Pancreas (tissue), 10 donors: ENCODE measurements around the gene EPHB3. TPM values are rescaled to one million over a fixed set of nuclear protein-coding genes. Genes with fewer than 3 reads are reported as not detected.
A peak's percentile ranks its signal among the peaks of the same experiment; 100 is the strongest.

Experiments
- ATAC-seq, 4 donors: fragments of 200-7000 bp; cut with Tn5 transposase; one replicate each; pipeline versions ENCODE4 v1.8.0 to v1.9.1; 2020; ENCODE audit warnings: mild to moderate bottlenecking in 4 of 4, moderate library complexity in 4 of 4
- DNase-seq, 6 donors: peaks; one replicate each; pipeline ENCODE4 v3.0.0-alpha.2; 2020
- FAIRE-seq: peaks from 2 replicates; lab custom pipeline; 2012; peaks lifted over from hg19 to GRCh38; lab: Jason Lieb, UNC
- H3K27ac ChIP-seq, 4 donors: fragments of 200-600 bp; sonication (generic); 1 replicate in 3 of 4; 2 replicates in 1 of 4; pipeline versions ENCODE4 v1.5.0 to v1.8.0; 2020
- H3K27me3 ChIP-seq, 4 donors: fragments of 200-600 bp; one replicate each; pipeline ENCODE4 v1.8.0; 2021
- H3K36me3 ChIP-seq, 3 donors: fragments of 200-600 bp; sonication (generic) in 1 of 3; one replicate each; pipeline versions ENCODE4 v1.5.0 to v1.8.0; 2020 to 2021
- H3K4me1 ChIP-seq, 3 donors: fragments of 200-600 bp; one replicate each; pipeline ENCODE4 v1.8.0; 2021
- H3K4me3 ChIP-seq, 4 donors: fragments of 200-600 bp; sonication (generic) in 2 of 4; one replicate each; pipeline versions ENCODE4 v1.5.0 to v1.8.0; 2020 to 2021
- H3K9me3 ChIP-seq, 4 donors: fragments of 200-600 bp; one replicate each; pipeline ENCODE4 v1.8.0; 2021
- WGBS, 2 donors: extraction: QIAGEN DNeasy Blood & Tissue Kit; methylation state at CpG; one replicate each; pipeline ENCODE4 v1.1.7; 2013; 5-methylcytosine and 5-hydroxymethylcytosine counted together
- intact Hi-C, 3 donors: fragments of 100-400 bp; cut with DNase I; formaldehyde crosslinking; loops; one replicate each; pipeline versions ENCODE4 v1.11.1 to v1.14.2; 2022
- polyA plus RNA-seq, 2 donors: library from polyadenylated mRNA; stranded (reverse); fragments of 200-250 nt; gene quantifications; one replicate each; pipeline ENCODE4 v1.2.3, GENCODE V29; 2013
- total RNA-seq, 6 donors: library from RNA; stranded (reverse); fragmentation: NEBNext Ultra II Directional in 4 of 6; extraction: Animal tissue kit (Norgen Biotek cat#: 25700) in 4 of 6; gene quantifications; one replicate each; pipeline versions ENCODE4 v1.2.1 to v1.2.4, GENCODE V29; 2021 to 2023
- TF ChIP-seq, protein P1 (sequence below), 4 donors: fragments of 200-600 bp; sonication (generic) in 3 of 4; IDR thresholded peaks; one replicate each; pipeline versions ENCODE4 v1.5.0 to v1.8.0; 2021; ENCODE audit warnings: antibody characterized with exemption in 4 of 4
- donor health status: healthy with polysubstance abuse.
- donor health status: DM: no; HTN: no; CAD: no; lungs with moderate emphysema.
- donor health status: DM: no; HTN: no; CAD: no.
- donor health status: control.
- donor health status: control.
- donor health status: Bipolar disorder and iron deficiency.
- donor health status: DM: yes; HTN: yes; CAD: no.
- donor health status: DM: no; HTN: no; CAD: no.
- donor health status: DM: no; HTN: no; CAD: no.
- donor health status: DM: yes; HTN: yes; CAD: no.

Gene EPHB3
- total and polyA plus RNA-seq, 8 donors = 5.8 to 17.3 (median 12.5) TPM

DNA sequence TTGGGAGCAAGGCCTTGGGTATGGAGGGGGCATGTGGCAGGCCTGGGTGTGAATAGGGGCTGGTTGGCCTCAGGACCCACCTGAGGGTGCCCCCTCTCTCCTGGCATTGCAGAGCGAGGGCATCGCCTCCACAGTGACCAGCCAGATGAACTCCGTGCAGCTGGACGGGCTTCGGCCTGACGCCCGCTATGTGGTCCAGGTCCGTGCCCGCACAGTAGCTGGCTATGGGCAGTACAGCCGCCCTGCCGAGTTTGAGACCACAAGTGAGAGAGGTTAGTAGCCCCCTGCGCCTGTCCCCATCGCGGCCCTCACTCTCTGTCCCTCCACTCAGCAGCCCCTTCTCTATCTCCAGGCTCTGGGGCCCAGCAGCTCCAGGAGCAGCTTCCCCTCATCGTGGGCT lies 16.0 kb downstream of the EPHB3 start:
- TF ChIP-seq, protein P1, sequence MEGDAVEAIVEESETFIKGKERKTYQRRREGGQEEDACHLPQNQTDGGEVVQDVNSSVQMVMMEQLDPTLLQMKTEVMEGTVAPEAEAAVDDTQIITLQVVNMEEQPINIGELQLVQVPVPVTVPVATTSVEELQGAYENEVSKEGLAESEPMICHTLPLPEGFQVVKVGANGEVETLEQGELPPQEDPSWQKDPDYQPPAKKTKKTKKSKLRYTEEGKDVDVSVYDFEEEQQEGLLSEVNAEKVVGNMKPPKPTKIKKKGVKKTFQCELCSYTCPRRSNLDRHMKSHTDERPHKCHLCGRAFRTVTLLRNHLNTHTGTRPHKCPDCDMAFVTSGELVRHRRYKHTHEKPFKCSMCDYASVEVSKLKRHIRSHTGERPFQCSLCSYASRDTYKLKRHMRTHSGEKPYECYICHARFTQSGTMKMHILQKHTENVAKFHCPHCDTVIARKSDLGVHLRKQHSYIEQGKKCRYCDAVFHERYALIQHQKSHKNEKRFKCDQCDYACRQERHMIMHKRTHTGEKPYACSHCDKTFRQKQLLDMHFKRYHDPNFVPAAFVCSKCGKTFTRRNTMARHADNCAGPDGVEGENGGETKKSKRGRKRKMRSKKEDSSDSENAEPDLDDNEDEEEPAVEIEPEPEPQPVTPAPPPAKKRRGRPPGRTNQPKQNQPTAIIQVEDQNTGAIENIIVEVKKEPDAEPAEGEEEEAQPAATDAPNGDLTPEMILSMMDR (IDR thresholded peaks at IDR 0.05) = no peak
- no peaks in the 10 kb centered on the region for H3K27me3 ChIP-seq
- intact Hi-C loops = no loop called here
- no peaks in the 10 kb centered on the region for H3K9me3 ChIP-seq
- H3K27ac ChIP-seq = no peak overlapping the region
- 92 to 95% methylated on average over 15 of the region's 15 CpGs for WGBS, 2 donors
- H3K36me3 ChIP-seq = peaks cover 0 to 74% (median 9%) of the 10 kb centered on the region in 3 donors
- no peak for ATAC-seq
- H3K4me3 ChIP-seq = no peak overlapping the region
- H3K4me1 ChIP-seq = no peaks in the 10 kb centered on the region
- peak in 2 of 6 donors; percentile 17 to 70 for DNase-seq
- FAIRE-seq = no peak

DNA sequence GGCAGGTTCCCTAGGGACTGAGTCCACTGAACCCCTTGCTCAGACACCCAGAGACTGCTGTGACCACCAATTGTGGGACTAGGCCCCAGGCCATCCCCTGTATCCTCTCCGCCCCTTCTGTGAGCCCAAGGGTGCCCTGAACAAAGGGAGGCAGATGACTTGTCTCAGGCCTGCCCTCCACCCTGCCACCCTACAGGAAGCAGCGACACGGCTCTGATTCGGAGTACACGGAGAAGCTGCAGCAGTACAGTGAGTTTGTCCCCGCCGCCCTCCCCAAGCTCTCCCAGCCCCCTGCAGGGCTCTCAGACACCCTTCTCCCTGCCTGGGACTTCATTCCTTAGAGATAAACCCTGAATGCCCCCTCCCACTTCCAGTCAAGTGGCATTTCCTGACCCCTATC lies 16.6 kb downstream of the EPHB3 start:
- no peaks in the 10 kb centered on the region for H3K9me3 ChIP-seq
- 92 to 98% methylated on average over 7 of the region's 7 CpGs for WGBS, 2 donors
- no peak overlapping the region for H3K27ac ChIP-seq
- no peak for FAIRE-seq
- no peaks in the 10 kb centered on the region for H3K4me1 ChIP-seq
- ATAC-seq = no peak
- H3K4me3 ChIP-seq = no peak overlapping the region
- H3K36me3 ChIP-seq = peaks cover 0 to 69% (median 7%) of the 10 kb centered on the region in 3 donors
- intact Hi-C loops = no loop called here
- H3K27me3 ChIP-seq = no peaks in the 10 kb centered on the region
- DNase-seq = peak in 2 of 6 donors; percentile 15 to 42
- TF ChIP-seq, protein P1 (IDR thresholded peaks at IDR 0.05) = no peak

DNA sequence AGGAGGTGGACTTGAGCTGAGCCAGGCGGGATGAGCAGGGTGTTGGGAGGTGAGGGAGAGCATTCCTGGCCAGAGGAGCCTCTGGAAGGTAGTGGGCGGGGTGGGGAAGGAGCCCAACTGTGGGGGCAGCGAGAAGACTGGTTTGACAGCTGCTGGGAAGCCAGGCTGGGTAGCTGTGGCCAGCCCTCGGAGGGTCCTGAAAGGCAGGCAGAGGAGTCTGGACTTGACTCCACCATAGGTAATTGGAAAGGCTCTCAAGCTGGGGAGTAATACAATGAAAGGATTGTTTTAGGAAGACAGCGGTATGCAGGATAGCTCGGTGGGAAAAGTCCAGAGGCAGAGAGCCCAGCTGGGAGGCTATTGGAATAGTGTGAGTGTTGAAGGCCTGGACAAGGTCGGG lies 17.2 kb downstream of the EPHB3 start:
- H3K4me3 ChIP-seq = no peak overlapping the region
- no peak overlapping the region for H3K27ac ChIP-seq
- no peaks in the 10 kb centered on the region for H3K9me3 ChIP-seq
- peaks cover 0 to 69% (median 7%) of the 10 kb centered on the region in 3 donors for H3K36me3 ChIP-seq
- DNase-seq (peak in 2 of 6 donors; percentile 10 to 52), FAIRE-seq (no peak), ATAC-seq (peak in 1 of 4 donors; percentile 4)
- intact Hi-C loops = no loop called here
- TF ChIP-seq, protein P1 (IDR thresholded peaks at IDR 0.05) = no peak
- H3K4me1 ChIP-seq = no peaks in the 10 kb centered on the region
- H3K27me3 ChIP-seq = no peaks in the 10 kb centered on the region
- 75 to 78% methylated on average over 7 of the region's 7 CpGs for WGBS, 2 donors

DNA sequence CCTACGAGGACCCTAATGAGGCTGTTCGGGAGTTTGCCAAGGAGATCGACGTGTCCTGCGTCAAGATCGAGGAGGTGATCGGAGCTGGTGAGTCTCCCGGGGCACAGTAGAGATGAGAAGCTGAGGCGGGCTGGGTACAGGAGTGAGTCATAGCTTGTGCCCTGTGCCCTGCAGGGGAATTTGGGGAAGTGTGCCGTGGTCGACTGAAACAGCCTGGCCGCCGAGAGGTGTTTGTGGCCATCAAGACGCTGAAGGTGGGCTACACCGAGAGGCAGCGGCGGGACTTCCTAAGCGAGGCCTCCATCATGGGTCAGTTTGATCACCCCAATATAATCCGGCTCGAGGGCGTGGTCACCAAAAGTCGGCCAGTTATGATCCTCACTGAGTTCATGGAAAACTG lies 17.9 kb downstream of the EPHB3 start:
- H3K4me3 ChIP-seq = no peak overlapping the region
- H3K36me3 ChIP-seq = peaks cover 0 to 62% (median 7%) of the 10 kb centered on the region in 3 donors
- H3K4me1 ChIP-seq = no peaks in the 10 kb centered on the region
- no peaks in the 10 kb centered on the region for H3K27me3 ChIP-seq
- no peak for FAIRE-seq
- TF ChIP-seq, protein P1 (IDR thresholded peaks at IDR 0.05) = no peak
- intact Hi-C loops = no loop called here
- no peak for ATAC-seq
- 90 to 95% methylated on average over 22 of the region's 22 CpGs for WGBS, 2 donors
- no peaks in the 10 kb centered on the region for H3K9me3 ChIP-seq
- DNase-seq = peak in 2 of 6 donors; percentile 25 to 44
- no peak overlapping the region for H3K27ac ChIP-seq

DNA sequence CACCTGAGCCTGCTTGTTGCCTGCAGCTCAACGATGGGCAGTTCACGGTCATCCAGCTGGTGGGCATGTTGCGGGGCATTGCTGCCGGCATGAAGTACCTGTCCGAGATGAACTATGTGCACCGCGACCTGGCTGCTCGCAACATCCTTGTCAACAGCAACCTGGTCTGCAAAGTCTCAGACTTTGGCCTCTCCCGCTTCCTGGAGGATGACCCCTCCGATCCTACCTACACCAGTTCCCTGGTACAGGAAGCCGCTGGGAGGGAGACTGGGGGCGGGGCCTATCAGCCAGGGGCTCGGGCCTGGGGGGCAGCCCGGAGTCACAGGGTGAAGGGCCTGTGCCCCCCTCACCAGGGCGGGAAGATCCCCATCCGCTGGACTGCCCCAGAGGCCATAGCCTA lies 18.8 kb downstream of the EPHB3 start:
- no peaks in the 10 kb centered on the region for H3K27me3 ChIP-seq
- H3K36me3 ChIP-seq = peaks cover 0 to 56% (median 7%) of the 10 kb centered on the region in 3 donors
- H3K9me3 ChIP-seq = no peaks in the 10 kb centered on the region
- DNase-seq = peak in 1 of 6 donors; percentile 72
- H3K4me1 ChIP-seq = no peaks in the 10 kb centered on the region
- H3K4me3 ChIP-seq = no peak overlapping the region
- no peak overlapping the region for H3K27ac ChIP-seq
- intact Hi-C loops = no loop called here
- no peak for ATAC-seq
- FAIRE-seq = no peak
- WGBS, 2 donors = 93 to 94% methylated on average over 16 of the region's 16 CpGs
- TF ChIP-seq, protein P1 (IDR thresholded peaks at IDR 0.05) = no peak
